ENCODE data around the gene SIRT2.

SIRT2 gene

DNA sequence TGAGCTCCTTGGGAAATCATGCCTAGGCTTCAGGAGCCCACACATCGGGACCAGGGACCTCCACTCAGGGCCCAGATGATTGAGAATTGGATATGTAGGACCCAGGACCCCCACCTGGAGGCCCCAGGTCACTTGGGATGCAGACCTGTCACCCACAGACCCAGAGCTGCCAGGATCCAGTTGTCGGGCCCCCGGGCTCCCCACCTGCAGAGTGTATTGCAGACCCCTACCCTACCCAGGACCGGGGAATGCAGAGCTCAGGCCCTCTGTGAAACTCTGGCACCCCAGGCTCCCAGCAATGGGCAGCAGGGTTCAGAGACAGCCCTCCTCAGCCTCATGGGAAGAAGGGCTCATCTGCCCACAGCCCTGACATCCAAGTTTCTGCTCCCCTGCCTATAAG is 6.2 kb upstream of the SIRT2 start:
- intact Hi-C loops (cut with DNase I; ENCODE audit: low total_unique reads): loop anchor here (10.0 kb wide), 1 partner anchor 291 kb away; the partner anchor contains the start of genes EIF3K and MAP4K1

DNA sequence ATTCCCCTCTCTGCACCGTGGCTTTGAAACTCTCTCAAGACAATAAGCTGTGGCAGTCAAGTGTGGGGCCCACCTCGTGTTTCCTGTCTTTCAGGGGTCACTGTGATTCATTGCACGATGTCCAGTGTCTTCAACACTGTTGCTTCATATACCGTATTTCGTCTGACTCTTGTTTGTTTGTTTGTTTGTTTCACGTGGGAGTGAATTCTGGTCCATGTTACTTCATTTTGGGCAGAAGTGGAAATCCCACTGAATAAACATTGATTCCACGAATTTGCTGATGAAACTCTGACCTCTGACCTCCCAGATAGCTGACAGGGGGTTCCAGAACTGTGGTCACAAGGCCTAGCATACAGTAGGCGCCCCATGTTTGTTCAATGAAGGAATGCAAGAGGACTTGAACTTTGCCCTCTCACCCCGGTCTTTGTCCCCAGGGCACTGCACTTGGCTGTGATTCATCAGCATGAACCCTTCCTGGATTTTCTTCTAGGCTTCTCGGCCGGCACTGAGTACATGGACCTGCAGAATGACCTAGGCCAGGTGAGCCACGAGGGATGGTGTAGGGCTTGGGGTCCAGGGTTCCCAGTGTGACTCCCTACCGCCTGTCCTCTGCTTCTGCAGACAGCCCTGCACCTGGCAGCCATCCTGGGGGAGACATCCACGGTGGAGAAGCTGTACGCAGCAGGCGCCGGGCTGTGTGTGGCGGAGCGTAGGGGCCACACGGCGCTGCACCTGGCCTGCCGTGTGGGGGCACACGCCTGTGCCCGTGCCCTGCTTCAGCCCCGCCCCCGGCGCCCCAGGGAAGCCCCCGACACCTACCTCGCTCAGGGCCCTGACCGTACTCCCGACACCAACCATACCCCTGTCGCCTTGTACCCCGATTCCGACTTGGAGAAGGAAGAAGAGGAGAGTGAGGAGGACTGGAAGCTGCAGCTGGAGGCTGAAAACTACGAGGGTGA is 5.4 kb upstream of the SIRT2 start:
- TF ChIP-seq, protein P1, sequence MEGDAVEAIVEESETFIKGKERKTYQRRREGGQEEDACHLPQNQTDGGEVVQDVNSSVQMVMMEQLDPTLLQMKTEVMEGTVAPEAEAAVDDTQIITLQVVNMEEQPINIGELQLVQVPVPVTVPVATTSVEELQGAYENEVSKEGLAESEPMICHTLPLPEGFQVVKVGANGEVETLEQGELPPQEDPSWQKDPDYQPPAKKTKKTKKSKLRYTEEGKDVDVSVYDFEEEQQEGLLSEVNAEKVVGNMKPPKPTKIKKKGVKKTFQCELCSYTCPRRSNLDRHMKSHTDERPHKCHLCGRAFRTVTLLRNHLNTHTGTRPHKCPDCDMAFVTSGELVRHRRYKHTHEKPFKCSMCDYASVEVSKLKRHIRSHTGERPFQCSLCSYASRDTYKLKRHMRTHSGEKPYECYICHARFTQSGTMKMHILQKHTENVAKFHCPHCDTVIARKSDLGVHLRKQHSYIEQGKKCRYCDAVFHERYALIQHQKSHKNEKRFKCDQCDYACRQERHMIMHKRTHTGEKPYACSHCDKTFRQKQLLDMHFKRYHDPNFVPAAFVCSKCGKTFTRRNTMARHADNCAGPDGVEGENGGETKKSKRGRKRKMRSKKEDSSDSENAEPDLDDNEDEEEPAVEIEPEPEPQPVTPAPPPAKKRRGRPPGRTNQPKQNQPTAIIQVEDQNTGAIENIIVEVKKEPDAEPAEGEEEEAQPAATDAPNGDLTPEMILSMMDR (IDR thresholded peaks at IDR 0.05): no peak
- Histone ChIP-seq H3K27ac (no peak overlapping the region), H3K4me3 (no peak overlapping the region), H3K27me3 (no peaks in the 10 kb centered on the region), H3K4me1 (peaks cover 0 to 14% (median 9%) of the 10 kb centered on the region in 4 donors), H3K36me3 (peaks cover 32 to 61% (median 40%) of the 10 kb centered on the region in 3 donors), H3K9me3 (no peaks in the 10 kb centered on the region)
- DNase-seq: no peak
- intact Hi-C loops (cut with DNase I; ENCODE audit: low total_unique reads): loop anchor here (10.0 kb wide), 1 partner anchor 290 kb away; the partner anchor contains the start of genes EIF3K and MAP4K1

More for the DNA sequence above, 6.2 kb upstream of the SIRT2 start:
- DNase-seq: no peak
- Histone ChIP-seq H3K36me3 (peaks cover 32 to 61% (median 40%) of the 10 kb centered on the region in 3 donors), H3K4me1 (peaks cover 0 to 10% (median 7%) of the 10 kb centered on the region in 4 donors), H3K27me3 (no peaks in the 10 kb centered on the region), H3K4me3 (no peak overlapping the region), H3K9me3 (no peaks in the 10 kb centered on the region), H3K27ac (no peak overlapping the region)
- TF ChIP-seq, protein P1 (IDR thresholded peaks at IDR 0.05): no peak

DNA sequence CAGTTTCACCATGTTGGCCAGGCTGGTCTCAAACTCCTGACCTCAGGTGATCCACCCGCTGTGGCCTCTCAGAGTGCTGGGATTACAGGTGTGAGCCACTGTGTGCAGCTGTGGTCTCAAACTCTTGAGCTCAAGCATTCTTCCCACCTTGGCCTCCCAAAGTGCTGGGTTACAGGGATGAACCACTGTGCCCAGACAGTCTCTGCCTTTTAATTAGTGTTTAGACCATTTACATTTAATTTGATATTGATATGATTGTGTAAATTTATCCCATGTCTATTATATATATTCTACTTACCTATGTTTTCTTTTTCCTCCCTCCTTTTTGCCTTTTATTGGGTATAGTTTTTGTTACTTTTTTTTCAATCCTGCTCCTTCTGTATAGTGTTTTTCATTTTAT is 2.3 kb upstream of the SIRT2 start:
- no peak for DNase-seq
- H3K4me3 ChIP-seq: no peak overlapping the region
- intact Hi-C loops (cut with DNase I; ENCODE audit: low total_unique reads): loop anchor here (2.0 to 10.0 kb wide), 2 partner anchors 53 to 287 kb away; partner anchors contain the start of genes EIF3K, HNRNPL and MAP4K1
- H3K4me1 ChIP-seq: peaks cover 0 to 35% (median 23%) of the 10 kb centered on the region in 4 donors
- H3K27me3 ChIP-seq: no peaks in the 10 kb centered on the region
- peaks cover 16 to 33% (median 21%) of the 10 kb centered on the region in 3 donors for H3K36me3 ChIP-seq
- TF ChIP-seq, protein P1 (IDR thresholded peaks at IDR 0.05): no peak
- no peaks in the 10 kb centered on the region for H3K9me3 ChIP-seq
- H3K27ac ChIP-seq: no peak overlapping the region

DNA sequence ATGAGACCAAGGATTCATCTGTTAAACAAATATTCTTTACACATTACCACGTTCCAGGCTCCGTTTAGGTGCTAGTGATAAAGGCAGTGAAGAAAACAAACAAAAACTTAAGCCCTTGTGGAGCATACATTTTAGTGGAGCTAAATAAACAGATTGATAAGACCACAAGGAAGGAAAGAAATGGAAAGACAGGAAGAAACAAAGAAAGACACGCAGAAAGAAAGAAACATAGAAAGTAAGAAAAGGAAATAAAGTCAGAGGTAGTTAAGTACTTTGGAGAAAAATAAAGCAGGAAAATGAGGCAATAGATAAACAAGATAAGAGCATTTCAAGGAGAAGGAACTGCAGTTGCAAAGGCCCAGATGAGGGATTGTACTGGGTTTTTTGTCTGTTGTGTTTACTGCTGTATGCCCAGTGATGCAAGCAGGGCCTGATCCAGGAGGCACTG is 1.3 kb upstream of the SIRT2 start:
- intact Hi-C loops (cut with DNase I; ENCODE audit: low total_unique reads): loop anchor here (2.0 to 10.0 kb wide), 2 partner anchors 52 to 286 kb away; partner anchors contain the start of genes EIF3K, HNRNPL and MAP4K1
- H3K4me3 ChIP-seq: peak overlapping the region; percentile 63 to 88
- no peak for DNase-seq
- peak overlapping the region; percentile 82 to 92 for H3K27ac ChIP-seq
- peaks cover 0 to 38% (median 23%) of the 10 kb centered on the region in 4 donors for H3K4me1 ChIP-seq
- TF ChIP-seq, protein P1 (IDR thresholded peaks at IDR 0.05): no peak
- H3K36me3 ChIP-seq: peaks cover 10 to 26% (median 14%) of the 10 kb centered on the region in 3 donors
- no peaks in the 10 kb centered on the region for H3K27me3 ChIP-seq
- no peaks in the 10 kb centered on the region for H3K9me3 ChIP-seq

DNA sequence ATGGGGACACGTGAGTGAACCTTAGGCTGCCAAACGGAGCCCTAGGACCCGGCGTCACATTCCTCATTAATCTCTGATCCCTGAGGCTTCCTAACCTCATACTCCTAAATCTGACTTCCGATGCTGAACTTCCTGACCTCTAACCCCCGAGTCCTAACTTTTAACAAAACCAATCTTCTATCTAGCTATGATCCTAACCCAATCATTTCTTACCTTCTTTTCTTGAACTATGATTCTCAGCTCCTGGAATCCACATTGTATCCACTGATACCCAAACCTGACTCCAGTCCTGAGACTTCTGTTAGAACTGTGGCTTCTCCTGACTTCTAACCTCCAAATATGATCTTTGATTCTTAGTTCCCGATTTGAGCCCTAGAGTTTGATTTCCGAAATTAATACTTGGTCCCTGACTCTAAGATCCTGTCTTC is 798 bp upstream of the SIRT2 start:
- intact Hi-C loops (cut with DNase I; ENCODE audit: low total_unique reads): loop anchor here (2.0 to 10.0 kb wide), 2 partner anchors 51 to 285 kb away; partner anchors contain the start of genes EIF3K, HNRNPL and MAP4K1
- TF ChIP-seq, protein P1 (IDR thresholded peaks at IDR 0.05): no peak
- no peak for DNase-seq
- H3K36me3 ChIP-seq: peaks cover 4 to 20% (median 8%) of the 10 kb centered on the region in 3 donors
- peaks cover 0 to 38% (median 23%) of the 10 kb centered on the region in 4 donors for H3K4me1 ChIP-seq
- no peaks in the 10 kb centered on the region for H3K27me3 ChIP-seq
- H3K4me3 ChIP-seq: peak overlapping the region; percentile 63 to 88
- peak overlapping the region; percentile 82 to 92 for H3K27ac ChIP-seq
- no peaks in the 10 kb centered on the region for H3K9me3 ChIP-seq

Data from tibial artery (tissue), 4 donors.